HG03439 (cell line): ENCODE measurements around the gene SMARCA5.
"Not testable (repeated sequence)": the region's sequence is repeated elsewhere in the genome, so short reads cannot be mapped to it uniquely, and the experiment has no call there.

Source experiments
- ATAC-seq: cut with Tn5 transposase; IDR thresholded peaks from one replicate; pipeline ENCODE4 v1.9.1; 2021; ENCODE audit warnings: mild to moderate bottlenecking, moderate library complexity; ENCODE audit not compliant: unreplicated experiment

SMARCA5 gene

DNA sequence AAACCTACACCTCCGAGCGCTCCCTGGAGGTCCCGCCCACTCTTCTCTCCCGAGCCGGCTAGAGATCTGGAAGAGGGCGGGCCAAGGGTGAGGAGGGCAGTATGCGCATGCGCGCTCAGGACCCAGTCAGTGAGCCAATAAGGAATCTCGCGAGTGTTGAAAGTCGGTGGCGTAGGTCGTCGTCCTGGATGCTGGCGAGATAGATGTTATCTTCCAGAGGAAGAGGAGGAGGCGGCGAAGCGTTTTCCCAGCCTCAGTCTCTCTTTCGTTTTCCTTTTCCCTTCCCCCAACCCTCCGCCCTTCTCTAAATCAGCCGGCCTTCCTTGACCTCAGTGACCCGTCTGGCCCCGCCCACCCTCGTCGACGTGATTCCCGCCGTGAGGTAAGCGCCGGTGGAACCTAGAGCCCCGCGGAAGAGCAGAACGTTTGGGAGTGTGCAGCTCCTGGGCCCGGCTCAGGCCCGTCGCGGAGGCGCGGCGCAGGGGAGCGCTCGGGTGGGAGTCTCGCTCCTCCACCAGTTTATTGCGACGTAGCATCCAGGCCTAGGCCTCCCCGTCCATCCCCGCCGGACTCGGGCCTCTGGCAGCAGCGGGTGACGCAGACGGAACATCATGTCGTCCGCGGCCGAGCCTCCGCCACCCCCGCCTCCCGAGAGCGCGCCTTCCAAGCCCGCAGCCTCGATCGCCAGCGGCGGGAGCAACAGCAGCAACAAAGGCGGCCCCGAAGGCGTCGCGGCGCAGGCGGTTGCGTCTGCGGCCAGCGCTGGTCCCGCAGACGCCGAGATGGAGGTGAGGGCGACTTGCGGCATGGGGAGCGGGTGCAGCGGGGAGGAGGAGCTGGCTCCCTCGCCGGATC lies at the start of gene SMARCA5:
TSS of gene SMARCA5 (plus strand) at position 389 of the 855 bp plus-strand sequence. CDS start at position 612, 223 bp downstream.
- ATAC-seq = peak; percentile 91

DNA sequence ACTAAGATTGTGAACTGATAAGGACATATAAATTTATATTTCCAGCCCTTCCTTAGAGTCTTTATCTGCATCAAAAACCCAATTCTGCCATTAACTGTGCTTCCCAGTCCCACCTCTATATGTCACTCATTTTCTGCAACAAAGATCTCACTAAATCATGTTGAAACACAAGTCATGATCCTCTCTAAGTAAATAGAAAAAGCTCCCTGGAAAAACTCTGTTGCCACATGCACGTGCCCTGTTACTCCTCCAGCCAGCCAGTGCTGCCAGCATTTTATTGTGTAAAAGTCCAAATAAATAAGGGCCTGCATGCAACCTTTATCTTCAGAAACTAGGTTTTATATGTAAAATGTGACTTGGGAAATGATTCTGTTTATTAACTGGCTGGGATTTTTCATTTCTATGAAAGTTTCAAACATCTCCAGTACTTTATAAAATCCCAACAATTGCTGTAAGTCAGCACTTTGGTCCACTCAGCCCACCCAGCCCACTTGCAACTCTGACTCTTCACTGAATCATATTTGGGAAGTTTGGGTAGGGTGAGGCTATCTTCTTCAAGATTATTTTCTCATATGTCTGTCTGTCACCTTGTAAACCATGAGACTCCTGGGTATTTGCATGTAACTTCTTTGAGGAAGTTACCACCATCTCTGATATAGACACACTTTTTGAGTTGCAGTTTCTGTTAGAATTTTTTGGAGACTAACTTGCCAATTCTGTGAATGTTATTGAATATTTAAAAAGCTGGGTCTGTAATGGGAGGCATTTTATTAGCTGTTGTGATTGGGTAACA lies 40.0 kb upstream of the SMARCA5 start:
- ATAC-seq = peak; percentile 75

DNA sequence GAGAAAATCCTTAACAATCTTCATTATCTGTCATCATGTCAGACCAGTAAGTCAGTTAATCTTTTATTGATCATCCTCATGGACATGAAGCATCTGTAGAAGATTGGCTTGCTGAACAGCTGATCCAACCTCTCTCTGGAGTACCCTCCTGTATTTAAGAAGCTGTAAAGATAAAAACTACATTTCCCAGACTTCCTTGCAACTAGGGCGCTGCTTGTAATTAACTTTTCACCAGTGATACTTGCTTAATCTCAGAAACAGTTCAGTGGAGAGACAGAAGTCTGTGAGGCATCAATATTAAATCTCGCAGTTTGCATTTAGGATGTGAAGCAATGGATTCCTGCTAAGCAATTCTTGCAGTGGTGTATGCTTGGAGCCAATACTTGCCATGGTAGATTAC lies 36.0 kb upstream of the SMARCA5 start:
- no peak for ATAC-seq

- ATAC-seq = no peak
Observed at GRCh38 chr4:143481361-143481760, 32.1 kb upstream of the SMARCA5 start.

DNA sequence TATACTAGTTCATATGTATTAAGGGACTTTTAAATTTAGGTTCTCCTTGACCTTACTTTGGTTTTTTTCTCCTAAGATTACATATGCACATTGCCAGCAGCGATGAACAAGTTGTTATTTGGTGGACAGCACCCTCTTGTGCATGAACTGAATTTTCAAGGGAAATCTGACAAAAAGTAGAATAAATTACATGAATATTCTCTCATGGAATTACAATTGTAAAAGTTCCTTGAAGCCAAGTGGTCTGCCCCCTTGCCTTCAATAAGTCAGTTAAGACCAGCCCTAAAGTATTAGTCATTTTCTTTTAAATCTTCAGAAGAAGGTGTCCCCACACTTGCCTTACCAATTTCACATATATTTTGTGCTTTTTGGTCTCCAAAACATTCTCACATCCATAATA lies 30.7 kb upstream of the SMARCA5 start:
- ATAC-seq = peak; percentile 55

- ATAC-seq = no peak
Observed at GRCh38 chr4:143486314-143486713, 27.2 kb upstream of the SMARCA5 start.

DNA sequence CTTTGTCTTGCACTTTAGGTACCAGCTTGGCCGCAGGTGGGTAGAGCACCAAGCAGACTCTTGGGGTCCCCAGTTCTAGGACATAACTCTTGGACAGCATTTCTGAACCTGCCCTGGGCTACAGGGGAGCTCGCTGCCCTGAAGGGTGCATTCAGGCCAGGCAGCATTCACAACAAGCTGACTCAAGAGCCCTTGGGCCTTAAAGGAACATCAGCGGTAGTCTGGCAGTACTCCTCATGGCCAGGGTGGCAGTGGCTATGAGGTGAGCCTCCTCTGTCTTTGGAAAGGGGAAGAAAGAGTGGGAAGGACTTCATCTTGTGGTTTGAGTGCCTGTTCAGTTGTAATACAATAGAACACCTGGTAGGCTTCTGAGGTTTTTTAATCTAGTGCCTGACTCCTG lies 24.8 kb upstream of the SMARCA5 start:
- ATAC-seq = no peak

GRCh38 chr4:143489106-143489505 lies 24.4 kb upstream of the SMARCA5 start:
- no peak for ATAC-seq

GRCh38 chr4:143498021-143498420 lies 15.5 kb upstream of the SMARCA5 start:
- no peak for ATAC-seq

DNA sequence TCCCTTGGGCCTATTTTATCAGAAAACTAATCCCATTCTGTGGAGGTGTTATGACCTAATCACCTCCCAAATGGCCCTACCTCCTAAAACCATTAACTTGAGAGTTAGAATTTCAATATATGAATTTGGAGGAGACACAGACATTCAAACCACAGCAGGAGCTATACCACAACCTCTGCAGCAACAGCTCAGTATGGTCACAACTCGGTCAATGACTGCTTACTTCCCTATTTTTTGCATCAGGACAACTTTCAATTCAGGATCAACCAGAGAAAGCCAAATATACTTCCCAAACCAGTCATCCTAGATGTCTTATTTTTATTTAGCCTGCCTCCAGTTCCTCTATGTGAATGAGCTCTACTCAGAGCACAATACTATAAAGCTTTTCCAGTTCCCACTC lies 11.3 kb upstream of the SMARCA5 start:
- no peak for ATAC-seq

GRCh38 chr4:143506031-143506430 lies 7.5 kb upstream of the SMARCA5 start:
- ATAC-seq = no peak

DNA sequence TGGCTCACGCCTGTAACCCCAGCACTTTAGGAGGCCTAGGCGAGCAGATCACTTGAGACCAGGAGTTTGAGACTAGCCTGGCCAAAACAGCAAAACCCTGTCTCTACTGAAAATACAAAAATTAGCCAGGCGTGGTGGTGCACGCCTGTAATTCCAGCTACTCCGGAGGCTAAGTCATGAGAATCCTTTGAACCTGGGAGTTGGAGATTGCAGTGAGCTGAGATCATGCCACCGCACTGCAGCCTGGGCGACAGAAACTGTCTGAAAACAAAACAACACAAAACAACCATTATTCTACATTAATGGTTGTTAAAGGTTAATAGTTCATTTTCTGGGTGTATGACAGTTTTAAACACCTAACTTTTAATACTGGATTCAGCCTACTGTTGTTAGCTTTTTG lies 1.6 kb upstream of the SMARCA5 start:
- ATAC-seq = no peak

- ATAC-seq = peak; percentile 43
Observed at GRCh38 chr4:143512978-143513313, 556 bp upstream of the SMARCA5 start.

- no peak for ATAC-seq
Observed at GRCh38 chr4:143514169-143514495, 630 bp downstream of the SMARCA5 start.

GRCh38 chr4:143514497-143514896 lies 995 bp downstream of the SMARCA5 start:
- ATAC-seq = no peak

- no peak for ATAC-seq
Observed at GRCh38 chr4:143514901-143515300, 1.4 kb downstream of the SMARCA5 start.

GRCh38 chr4:143515905-143516304 lies 2.4 kb downstream of the SMARCA5 start:
- ATAC-seq = no peak

- no peak for ATAC-seq
Observed at GRCh38 chr4:143517764-143518163, 4.3 kb downstream of the SMARCA5 start.

GRCh38 chr4:143524211-143524610 lies 10.7 kb downstream of the SMARCA5 start:
- no peak for ATAC-seq

DNA sequence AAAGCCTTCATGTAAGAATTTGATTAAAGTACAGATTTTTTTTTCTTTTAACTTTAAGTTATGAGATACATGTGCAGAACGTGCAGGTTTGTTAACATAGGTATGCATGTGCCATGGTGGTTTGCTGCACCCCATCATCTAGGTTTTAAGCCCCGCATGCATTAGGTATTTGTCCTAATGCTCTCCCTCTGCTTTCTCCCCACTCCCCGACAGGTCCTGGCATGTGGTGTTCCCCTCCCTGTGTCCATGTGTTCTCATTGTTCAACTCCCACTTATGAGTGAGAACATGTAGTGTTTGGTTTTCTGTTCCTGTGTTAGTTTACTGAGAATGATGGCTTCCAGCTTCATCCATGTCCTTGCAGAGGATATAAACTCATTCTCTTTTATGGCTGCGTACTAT lies 14.5 kb downstream of the SMARCA5 start:
- not testable (repeated sequence) for ATAC-seq

- ATAC-seq = no peak
Observed at GRCh38 chr4:143531380-143531779, 17.9 kb downstream of the SMARCA5 start.

GRCh38 chr4:143531788-143532491 lies 18.4 kb downstream of the SMARCA5 start:
- no peak for ATAC-seq
